HEK293 (cell line): ENCODE data around the gene CAPNS1.

ENCODE experiments used
- BCL11B ChIP-seq: fragments of 450-650 bp; formaldehyde crosslinking; IDR thresholded peaks from 2 replicates; pipeline ENCODE4 v1.5.1; 2016; ENCODE audit warnings: low read depth, missing biosample characterization, missing genetic modification characterization
- GLI2 ChIP-seq: fragments of 450-650 bp; formaldehyde crosslinking; IDR thresholded peaks from 2 replicates; pipeline ENCODE4; 2017; ENCODE audit warnings: missing biosample characterization, missing genetic modification characterization, low read depth, borderline replicate concordance
- GLI4 ChIP-seq: fragments of 450-650 bp; formaldehyde crosslinking; IDR thresholded peaks from 2 replicates; pipeline ENCODE4 v1.5.1; 2016; ENCODE audit warnings: missing biosample characterization, missing genetic modification characterization
- KLF8 ChIP-seq: fragments of 450-650 bp; formaldehyde crosslinking; IDR thresholded peaks from 2 replicates; pipeline ENCODE4 v1.5.1; 2016; ENCODE audit warnings: missing biosample characterization, missing genetic modification characterization
- ZEB2 ChIP-seq: fragments of 450-650 bp; formaldehyde crosslinking; IDR thresholded peaks from 2 replicates; pipeline ENCODE4 v1.5.1; 2016; ENCODE audit warnings: missing biosample characterization, missing genetic modification characterization
- ZIC2 ChIP-seq: fragments of 450-650 bp; formaldehyde crosslinking; IDR thresholded peaks from 2 replicates; pipeline ENCODE4 v1.5.1; 2016; ENCODE audit warnings: missing biosample characterization, missing genetic modification characterization
- ZNF114 ChIP-seq: fragments of 450-650 bp; formaldehyde crosslinking; IDR thresholded peaks from 2 replicates; pipeline ENCODE4 v1.5.0; 2017; ENCODE audit warnings: missing biosample characterization, missing genetic modification characterization
- ZNF146 ChIP-seq: fragments of 450-650 bp; formaldehyde crosslinking; IDR thresholded peaks from 2 replicates; pipeline ENCODE4 v1.5.1; 2016; ENCODE audit warnings: missing biosample characterization, missing genetic modification characterization
- ZNF157 ChIP-seq: fragments of 450-650 bp; formaldehyde crosslinking; IDR thresholded peaks from 2 replicates; pipeline ENCODE4 v1.5.1; 2016; ENCODE audit warnings: missing biosample characterization, missing genetic modification characterization
- ZNF16 ChIP-seq: fragments of 450-650 bp; formaldehyde crosslinking; IDR thresholded peaks from 2 replicates; pipeline ENCODE4 v1.5.1; 2016; ENCODE audit warnings: low read depth, missing biosample characterization, missing genetic modification characterization
- ZNF19 ChIP-seq: fragments of 450-650 bp; formaldehyde crosslinking; IDR thresholded peaks from 2 replicates; pipeline ENCODE4; 2016; ENCODE audit warnings: missing biosample characterization, missing genetic modification characterization, low read depth
- ZNF214 ChIP-seq: fragments of 450-650 bp; formaldehyde crosslinking; IDR thresholded peaks from 2 replicates; pipeline ENCODE4 v1.5.1; 2017; ENCODE audit warnings: missing biosample characterization, mild to moderate bottlenecking, missing genetic modification characterization, borderline replicate concordance
- ZNF221 ChIP-seq: fragments of 450-650 bp; formaldehyde crosslinking; IDR thresholded peaks from 2 replicates; pipeline ENCODE4 v1.5.1; 2017; ENCODE audit warnings: missing biosample characterization, missing genetic modification characterization, borderline replicate concordance
- ZNF23 ChIP-seq: fragments of 450-650 bp; formaldehyde crosslinking; IDR thresholded peaks from 2 replicates; pipeline ENCODE4 v1.5.1; 2016; ENCODE audit warnings: missing biosample characterization, missing genetic modification characterization, borderline replicate concordance
- ZNF302 ChIP-seq: fragments of 450-650 bp; formaldehyde crosslinking; IDR thresholded peaks from 2 replicates; pipeline ENCODE4 v1.5.1; 2016; ENCODE audit warnings: missing biosample characterization, missing genetic modification characterization, low read depth
- ZNF311 ChIP-seq: fragments of 450-650 bp; formaldehyde crosslinking; IDR thresholded peaks from 2 replicates; pipeline ENCODE4 v1.5.1; 2017; ENCODE audit warnings: missing biosample characterization, missing genetic modification characterization, borderline replicate concordance
- ZNF324 ChIP-seq: fragments of 450-650 bp; formaldehyde crosslinking; IDR thresholded peaks from 2 replicates; pipeline ENCODE4 v1.5.1; 2016; ENCODE audit warnings: missing biosample characterization, missing genetic modification characterization
- ZNF37A ChIP-seq: fragments of 450-650 bp; IDR thresholded peaks from 2 replicates; pipeline ENCODE4 v1.5.1; 2018; ENCODE audit warnings: missing biosample characterization, missing genetic modification characterization
- ZNF433 ChIP-seq: fragments of 450-650 bp; formaldehyde crosslinking; IDR thresholded peaks from 2 replicates; pipeline ENCODE4 v1.5.1; 2016; ENCODE audit warnings: missing biosample characterization, missing genetic modification characterization, low read depth
- ZNF473 ChIP-seq: fragments of 450-650 bp; formaldehyde crosslinking; IDR thresholded peaks from 2 replicates; pipeline ENCODE4 v1.5.1; 2017; ENCODE audit warnings: missing biosample characterization, missing genetic modification characterization
- ZNF501 ChIP-seq: fragments of 450-650 bp; formaldehyde crosslinking; IDR thresholded peaks from 2 replicates; pipeline ENCODE4 v1.5.1; 2016; ENCODE audit warnings: missing biosample characterization, missing genetic modification characterization
- ZNF555 ChIP-seq: fragments of 450-650 bp; formaldehyde crosslinking; conservative IDR thresholded peaks from 2 replicates; pipeline ENCODE4 v1.5.1; 2017; ENCODE audit warnings: missing biosample characterization, mild to moderate bottlenecking, missing genetic modification characterization, inconsistent platforms
- ZNF585B ChIP-seq: fragments of 450-650 bp; formaldehyde crosslinking; IDR thresholded peaks from 2 replicates; pipeline ENCODE4 v1.5.1; 2016; ENCODE audit warnings: missing biosample characterization, missing genetic modification characterization
- ZNF660 ChIP-seq: fragments of 450-650 bp; IDR thresholded peaks from 2 replicates; pipeline ENCODE4 v1.5.1; 2018; ENCODE audit warnings: missing biosample characterization, mild to moderate bottlenecking, missing genetic modification characterization
- ZNF707 ChIP-seq: fragments of 450-650 bp; formaldehyde crosslinking; IDR thresholded peaks from 2 replicates; pipeline ENCODE4 v1.5.1; 2016; ENCODE audit warnings: missing biosample characterization, missing genetic modification characterization
- TF ChIP-seq, protein P1 (sequence below): sonication (generic); formaldehyde crosslinking; IDR thresholded peaks from 2 replicates; pipeline ENCODE4 v1.8.1; 2022; ENCODE audit warnings: mild to moderate bottlenecking, moderate library complexity, missing genetic modification reagents
- TF ChIP-seq, protein P2 (sequence below): fragments of 450-650 bp; formaldehyde crosslinking; IDR thresholded peaks from 2 replicates; pipeline ENCODE4 v1.5.1; 2016; ENCODE audit warnings: missing biosample characterization, missing genetic modification characterization
- TF ChIP-seq, protein P3 (sequence below): fragments of 450-650 bp; IDR thresholded peaks from 2 replicates; pipeline ENCODE4 v1.5.1; 2018; ENCODE audit warnings: missing biosample characterization, mild to moderate bottlenecking, missing genetic modification characterization
- TF ChIP-seq, protein P4 (sequence below): fragments of 450-650 bp; formaldehyde crosslinking; conservative IDR thresholded peaks from 2 replicates; pipeline ENCODE4 v1.5.1; 2016; ENCODE audit warnings: low read depth, missing biosample characterization, missing genetic modification characterization
- TF ChIP-seq, protein P5 (sequence below): fragments of 450-650 bp; formaldehyde crosslinking; IDR thresholded peaks from 2 replicates; pipeline ENCODE4 v1.5.1; 2016; ENCODE audit warnings: missing biosample characterization, missing genetic modification characterization

Gene CAPNS1

DNA sequence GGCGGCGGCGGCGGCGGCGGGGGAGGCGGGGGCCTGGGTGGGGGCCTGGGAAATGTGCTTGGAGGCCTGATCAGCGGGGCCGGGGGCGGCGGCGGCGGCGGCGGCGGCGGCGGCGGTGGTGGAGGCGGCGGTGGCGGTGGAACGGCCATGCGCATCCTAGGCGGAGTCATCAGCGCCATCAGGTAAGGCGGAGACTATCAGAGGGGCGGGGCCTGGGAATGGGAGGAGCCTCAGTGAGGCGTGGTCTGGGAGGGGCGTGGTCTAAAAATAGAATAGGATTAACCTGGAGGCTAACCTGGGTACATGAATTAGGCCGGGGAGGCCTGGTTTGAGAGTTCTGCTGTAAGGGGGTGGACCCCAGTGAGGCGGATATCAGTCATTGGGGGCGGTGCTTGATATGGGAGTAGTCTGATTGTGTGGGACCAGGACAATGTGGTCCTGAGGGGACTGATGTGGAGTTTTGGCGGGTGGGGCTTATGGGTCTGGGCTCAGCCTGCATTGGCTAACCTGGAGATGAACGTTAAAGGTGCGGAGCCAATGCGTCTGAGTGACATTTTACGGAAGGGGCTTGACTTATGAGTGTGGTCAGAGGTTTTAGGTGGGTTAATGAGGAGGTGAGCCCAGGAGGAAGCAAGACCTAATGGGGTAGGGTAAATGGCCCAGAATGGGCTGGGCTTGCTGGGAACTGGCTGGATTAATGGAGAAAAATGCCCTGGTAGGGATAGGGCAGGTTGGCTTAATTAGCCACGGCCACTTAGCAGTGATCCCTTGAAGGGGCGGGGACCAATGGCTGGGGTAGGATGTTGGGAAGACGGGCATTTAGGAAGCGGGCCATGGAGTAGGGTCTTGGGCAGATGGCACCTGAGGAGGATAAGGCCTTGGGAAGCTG is 1.4 kb downstream of the CAPNS1 start (continued):
- TF ChIP-seq ZNF585B = no peak
- no peak for TF ChIP-seq ZNF433 (tag by site-specific recombination)
- TF ChIP-seq KLF8 = peak; percentile 79
- TF ChIP-seq ZNF23 = no peak
- no peak for TF ChIP-seq GLI2 (tag by site-specific recombination)
- TF ChIP-seq, protein P1, sequence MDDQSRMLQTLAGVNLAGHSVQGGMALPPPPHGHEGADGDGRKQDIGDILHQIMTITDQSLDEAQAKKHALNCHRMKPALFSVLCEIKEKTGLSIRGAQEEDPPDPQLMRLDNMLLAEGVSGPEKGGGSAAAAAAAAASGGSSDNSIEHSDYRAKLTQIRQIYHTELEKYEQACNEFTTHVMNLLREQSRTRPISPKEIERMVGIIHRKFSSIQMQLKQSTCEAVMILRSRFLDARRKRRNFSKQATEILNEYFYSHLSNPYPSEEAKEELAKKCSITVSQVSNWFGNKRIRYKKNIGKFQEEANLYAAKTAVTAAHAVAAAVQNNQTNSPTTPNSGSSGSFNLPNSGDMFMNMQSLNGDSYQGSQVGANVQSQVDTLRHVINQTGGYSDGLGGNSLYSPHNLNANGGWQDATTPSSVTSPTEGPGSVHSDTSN = no peak
- no peak for TF ChIP-seq ZNF324
- TF ChIP-seq, protein P2, sequence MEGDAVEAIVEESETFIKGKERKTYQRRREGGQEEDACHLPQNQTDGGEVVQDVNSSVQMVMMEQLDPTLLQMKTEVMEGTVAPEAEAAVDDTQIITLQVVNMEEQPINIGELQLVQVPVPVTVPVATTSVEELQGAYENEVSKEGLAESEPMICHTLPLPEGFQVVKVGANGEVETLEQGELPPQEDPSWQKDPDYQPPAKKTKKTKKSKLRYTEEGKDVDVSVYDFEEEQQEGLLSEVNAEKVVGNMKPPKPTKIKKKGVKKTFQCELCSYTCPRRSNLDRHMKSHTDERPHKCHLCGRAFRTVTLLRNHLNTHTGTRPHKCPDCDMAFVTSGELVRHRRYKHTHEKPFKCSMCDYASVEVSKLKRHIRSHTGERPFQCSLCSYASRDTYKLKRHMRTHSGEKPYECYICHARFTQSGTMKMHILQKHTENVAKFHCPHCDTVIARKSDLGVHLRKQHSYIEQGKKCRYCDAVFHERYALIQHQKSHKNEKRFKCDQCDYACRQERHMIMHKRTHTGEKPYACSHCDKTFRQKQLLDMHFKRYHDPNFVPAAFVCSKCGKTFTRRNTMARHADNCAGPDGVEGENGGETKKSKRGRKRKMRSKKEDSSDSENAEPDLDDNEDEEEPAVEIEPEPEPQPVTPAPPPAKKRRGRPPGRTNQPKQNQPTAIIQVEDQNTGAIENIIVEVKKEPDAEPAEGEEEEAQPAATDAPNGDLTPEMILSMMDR (tag by site-specific recombination) = no peak
- TF ChIP-seq ZNF19 (tag by site-specific recombination) = no peak
- no peak; the same call in 1 of the 2 replicates for TF ChIP-seq ZNF157 (tag by site-specific recombination)
- TF ChIP-seq, protein P3, sequence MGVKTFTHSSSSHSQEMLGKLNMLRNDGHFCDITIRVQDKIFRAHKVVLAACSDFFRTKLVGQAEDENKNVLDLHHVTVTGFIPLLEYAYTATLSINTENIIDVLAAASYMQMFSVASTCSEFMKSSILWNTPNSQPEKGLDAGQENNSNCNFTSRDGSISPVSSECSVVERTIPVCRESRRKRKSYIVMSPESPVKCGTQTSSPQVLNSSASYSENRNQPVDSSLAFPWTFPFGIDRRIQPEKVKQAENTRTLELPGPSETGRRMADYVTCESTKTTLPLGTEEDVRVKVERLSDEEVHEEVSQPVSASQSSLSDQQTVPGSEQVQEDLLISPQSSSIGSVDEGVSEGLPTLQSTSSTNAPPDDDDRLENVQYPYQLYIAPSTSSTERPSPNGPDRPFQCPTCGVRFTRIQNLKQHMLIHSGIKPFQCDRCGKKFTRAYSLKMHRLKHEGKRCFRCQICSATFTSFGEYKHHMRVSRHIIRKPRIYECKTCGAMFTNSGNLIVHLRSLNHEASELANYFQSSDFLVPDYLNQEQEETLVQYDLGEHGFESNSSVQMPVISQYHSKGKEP (tag by site-specific recombination) = no peak
- TF ChIP-seq ZNF114 = no peak
- TF ChIP-seq, protein P4, sequence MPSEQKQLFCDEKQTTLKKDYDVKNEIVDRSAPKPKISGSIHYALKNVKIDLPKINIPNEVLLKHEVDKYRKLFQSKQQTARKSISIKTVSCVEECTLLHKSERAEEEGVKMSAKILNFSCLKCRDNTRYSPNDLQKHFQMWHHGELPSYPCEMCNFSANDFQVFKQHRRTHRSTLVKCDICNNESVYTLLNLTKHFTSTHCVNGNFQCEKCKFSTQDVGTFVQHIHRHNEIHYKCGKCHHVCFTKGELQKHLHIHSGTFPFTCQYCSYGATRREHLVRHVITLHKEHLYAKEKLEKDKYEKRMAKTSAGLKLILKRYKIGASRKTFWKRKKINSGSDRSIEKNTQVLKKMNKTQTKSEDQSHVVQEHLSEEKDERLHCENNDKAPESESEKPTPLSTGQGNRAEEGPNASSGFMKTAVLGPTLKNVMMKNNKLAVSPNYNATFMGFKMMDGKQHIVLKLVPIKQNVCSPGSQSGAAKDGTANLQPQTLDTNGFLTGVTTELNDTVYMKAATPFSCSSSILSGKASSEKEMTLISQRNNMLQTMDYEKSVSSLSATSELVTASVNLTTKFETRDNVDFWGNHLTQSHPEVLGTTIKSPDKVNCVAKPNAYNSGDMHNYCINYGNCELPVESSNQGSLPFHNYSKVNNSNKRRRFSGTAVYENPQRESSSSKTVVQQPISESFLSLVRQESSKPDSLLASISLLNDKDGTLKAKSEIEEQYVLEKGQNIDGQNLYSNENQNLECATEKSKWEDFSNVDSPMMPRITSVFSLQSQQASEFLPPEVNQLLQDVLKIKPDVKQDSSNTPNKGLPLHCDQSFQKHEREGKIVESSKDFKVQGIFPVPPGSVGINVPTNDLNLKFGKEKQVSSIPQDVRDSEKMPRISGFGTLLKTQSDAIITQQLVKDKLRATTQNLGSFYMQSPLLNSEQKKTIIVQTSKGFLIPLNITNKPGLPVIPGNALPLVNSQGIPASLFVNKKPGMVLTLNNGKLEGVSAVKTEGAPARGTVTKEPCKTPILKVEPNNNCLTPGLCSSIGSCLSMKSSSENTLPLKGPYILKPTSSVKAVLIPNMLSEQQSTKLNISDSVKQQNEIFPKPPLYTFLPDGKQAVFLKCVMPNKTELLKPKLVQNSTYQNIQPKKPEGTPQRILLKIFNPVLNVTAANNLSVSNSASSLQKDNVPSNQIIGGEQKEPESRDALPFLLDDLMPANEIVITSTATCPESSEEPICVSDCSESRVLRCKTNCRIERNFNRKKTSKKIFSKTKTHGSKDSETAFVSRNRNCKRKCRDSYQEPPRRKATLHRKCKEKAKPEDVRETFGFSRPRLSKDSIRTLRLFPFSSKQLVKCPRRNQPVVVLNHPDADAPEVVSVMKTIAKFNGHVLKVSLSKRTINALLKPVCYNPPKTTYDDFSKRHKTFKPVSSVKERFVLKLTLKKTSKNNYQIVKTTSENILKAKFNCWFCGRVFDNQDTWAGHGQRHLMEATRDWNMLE (tag by site-specific recombination) = no peak
- no peak for TF ChIP-seq ZNF473 (tag by site-specific recombination)
- TF ChIP-seq ZIC2 (tag by site-specific recombination) = no peak
- TF ChIP-seq ZNF311 (tag by site-specific recombination) = no peak
- TF ChIP-seq ZNF660 (tag by site-specific recombination) = no peak
- no peak for TF ChIP-seq ZNF501 (tag by site-specific recombination)
- no peak for TF ChIP-seq ZNF221 (tag by site-specific recombination)
- no peak for TF ChIP-seq ZNF16 (tag by site-specific recombination)
- TF ChIP-seq ZNF302 (tag by site-specific recombination) = no peak
- TF ChIP-seq ZEB2 = peak; percentile 71
- TF ChIP-seq, protein P5, sequence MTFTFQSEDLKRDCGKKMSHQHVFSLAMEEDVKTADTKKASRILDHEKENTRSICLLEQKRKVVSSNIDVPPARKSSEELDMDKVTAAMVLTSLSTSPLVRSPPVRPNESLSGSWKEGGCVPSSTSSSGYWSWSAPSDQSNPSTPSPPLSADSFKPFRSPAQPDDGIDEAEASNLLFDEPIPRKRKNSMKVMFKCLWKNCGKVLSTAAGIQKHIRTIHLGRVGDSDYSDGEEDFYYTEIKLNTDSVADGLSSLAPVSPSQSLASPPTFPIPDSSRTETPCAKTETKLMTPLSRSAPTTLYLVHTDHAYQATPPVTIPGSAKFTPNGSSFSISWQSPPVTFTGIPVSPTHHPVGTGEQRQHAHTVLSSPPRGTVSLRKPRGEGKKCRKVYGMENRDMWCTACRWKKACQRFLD (tag by site-specific recombination) = no peak
- no peak for TF ChIP-seq BCL11B (tag by site-specific recombination)
- TF ChIP-seq ZNF555 (tag by site-specific recombination) = no peak
- no peak for TF ChIP-seq ZNF214 (tag by site-specific recombination)
- TF ChIP-seq GLI4 = no peak
- no peak for TF ChIP-seq ZNF707 (tag by site-specific recombination)
- no peak for TF ChIP-seq ZNF146 (tag by site-specific recombination)
- no peak for TF ChIP-seq ZNF37A (tag by site-specific recombination)
